HG03469 (cell line): ENCODE results near the gene C11orf86.
"Not testable (repeated sequence)": the region's sequence is repeated elsewhere in the genome, so short reads cannot be mapped to it uniquely, and the experiment has no call there.

ENCODE experiments used
- ATAC-seq: cut with Tn5 transposase; IDR thresholded peaks from one replicate; pipeline ENCODE4 v1.9.1; 2021; ENCODE audit warnings: mild to moderate bottlenecking, moderate library complexity, moderate number of reproducible peaks; ENCODE audit not compliant: unreplicated experiment

Gene C11orf86

GRCh38 chr11:66987924-66988637 is 13.0 kb downstream of the C11orf86 start:
- no peak for ATAC-seq

GRCh38 chr11:66988741-66989140 is 13.6 kb downstream of the C11orf86 start:
- not testable (repeated sequence) for ATAC-seq

GRCh38 chr11:66989360-66989759 is 14.3 kb downstream of the C11orf86 start:
- not testable (repeated sequence) for ATAC-seq

GRCh38 chr11:66992041-66992440 is 16.9 kb downstream of the C11orf86 start:
- ATAC-seq, result no peak

GRCh38 chr11:66996609-66997273 is 21.6 kb downstream of the C11orf86 start:
- ATAC-seq, result no peak

- no peak for ATAC-seq
Observed at GRCh38 chr11:66999555-66999954, 24.5 kb downstream of the C11orf86 start.

- ATAC-seq, result no peak
Observed at GRCh38 chr11:67001332-67001731, 26.2 kb downstream of the C11orf86 start.

- ATAC-seq, result no peak
Observed at GRCh38 chr11:67002297-67002913, 27.3 kb downstream of the C11orf86 start.

- no peak for ATAC-seq
Observed at GRCh38 chr11:67002921-67003411, 27.9 kb downstream of the C11orf86 start.

- not testable (repeated sequence) for ATAC-seq
Observed at GRCh38 chr11:67005200-67005599, 30.1 kb downstream of the C11orf86 start.

GRCh38 chr11:67006029-67006884 is 31.2 kb downstream of the C11orf86 start:
- no peak for ATAC-seq

GRCh38 chr11:67007126-67007525 is 32.0 kb downstream of the C11orf86 start:
- ATAC-seq, result no peak

- no peak for ATAC-seq
Observed at GRCh38 chr11:67010296-67010905, 35.3 kb downstream of the C11orf86 start.

- no peak for ATAC-seq
Observed at GRCh38 chr11:67013511-67014045, 38.5 kb downstream of the C11orf86 start.

GRCh38 chr11:67014343-67014742 is 39.2 kb downstream of the C11orf86 start:
- no peak for ATAC-seq

- no peak for ATAC-seq
Observed at GRCh38 chr11:67015048-67015447, 39.9 kb downstream of the C11orf86 start.

GRCh38 chr11:67016550-67016949 is 41.4 kb downstream of the C11orf86 start:
- ATAC-seq, result no peak

GRCh38 chr11:67020949-67021348 is 45.8 kb downstream of the C11orf86 start:
- ATAC-seq, result no peak

GRCh38 chr11:67022341-67022933 is 47.3 kb downstream of the C11orf86 start:
- ATAC-seq, result no peak
